Midbrain (tissue), 1 donor: ENCODE results near the gene PAM.
"Not testable (repeated sequence)": the region's sequence is repeated elsewhere in the genome, so short reads cannot be mapped to it uniquely, and the experiment has no call there.

Experiments
- DNase-seq: peaks from one replicate; lab custom pipeline; 2025; lab: John Stamatoyannopoulos, UW

PAM gene

DNA sequence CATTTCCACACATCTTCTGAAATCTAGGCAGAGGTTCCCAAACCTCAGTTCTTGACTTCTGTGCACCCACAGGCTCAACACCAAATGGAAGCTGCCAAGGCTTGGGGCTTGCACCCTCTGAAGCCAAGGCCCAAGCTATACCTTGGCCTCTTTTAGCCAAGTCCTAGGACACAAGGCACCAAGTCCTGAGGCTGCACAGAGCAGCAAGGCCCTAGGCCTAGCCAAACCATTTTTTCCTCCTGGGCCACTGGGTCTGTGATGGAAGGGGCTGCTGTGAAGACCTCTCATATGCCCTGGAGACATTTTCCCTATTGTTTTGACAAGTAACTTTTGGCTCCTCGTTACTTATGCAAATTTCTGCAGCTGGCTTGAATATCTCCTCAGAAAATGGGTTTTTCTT is 244.5 kb downstream of the PAM start:
- DNase-seq: not testable (repeated sequence)

DNA sequence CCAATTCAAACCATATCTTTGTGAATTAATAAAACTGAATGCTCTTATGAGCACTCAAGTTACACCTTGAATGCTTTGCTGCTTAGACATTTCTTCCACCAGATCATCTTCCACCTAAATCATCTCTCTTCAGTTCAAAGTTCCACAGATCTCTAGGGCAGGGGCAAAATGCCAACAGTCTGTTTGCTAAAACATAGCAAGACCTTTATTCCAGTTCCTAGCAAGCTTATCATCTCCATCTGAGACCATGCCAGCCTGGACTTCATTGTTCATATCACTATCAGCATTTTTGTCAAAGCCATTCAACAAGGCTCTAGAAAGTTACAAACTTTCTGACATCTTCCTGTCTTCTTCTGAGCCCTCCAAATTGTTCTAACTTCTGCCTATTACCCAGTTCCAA is 245.0 kb downstream of the PAM start:
- no peak for DNase-seq

DNA sequence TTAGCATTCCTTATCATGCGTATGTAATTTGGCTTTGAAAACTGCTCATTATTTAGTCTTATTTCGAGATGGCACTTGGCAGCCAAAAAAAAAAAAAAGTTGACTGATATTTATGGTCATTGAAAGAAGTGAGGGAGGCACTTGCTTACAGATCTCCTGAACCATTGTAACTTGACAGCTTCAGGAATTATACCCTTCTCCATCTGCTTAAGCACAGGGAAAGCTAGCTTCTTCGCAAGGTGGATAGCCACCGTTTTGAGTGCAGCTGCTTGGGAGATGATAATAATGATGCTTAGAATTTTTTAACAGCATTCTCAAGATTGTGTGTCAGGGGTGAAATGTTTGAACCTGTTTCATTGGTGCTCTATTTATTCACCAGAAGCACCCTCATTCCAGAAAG is 248.8 kb downstream of the PAM start:
- DNase-seq: no peak

DNA sequence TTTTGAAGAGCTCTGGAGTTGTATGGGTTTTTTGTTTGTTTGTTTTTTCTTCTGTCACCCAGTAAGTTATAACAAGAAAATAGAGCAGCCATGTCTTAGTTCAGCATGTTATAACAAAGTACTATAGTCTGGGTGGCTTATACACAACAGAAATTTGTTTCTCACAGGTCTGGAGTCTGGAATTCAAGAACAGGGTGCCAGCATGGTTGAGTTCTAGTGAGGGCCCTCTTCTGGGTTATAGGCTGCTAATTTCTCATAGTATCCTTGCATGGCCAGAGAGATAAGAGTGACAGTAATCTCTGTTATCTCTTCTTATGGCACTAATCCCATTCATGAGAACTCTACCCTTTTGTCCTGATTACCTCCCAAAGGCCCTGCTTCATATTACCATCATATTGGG is 250.2 kb downstream of the PAM start:
- no peak for DNase-seq

DNA sequence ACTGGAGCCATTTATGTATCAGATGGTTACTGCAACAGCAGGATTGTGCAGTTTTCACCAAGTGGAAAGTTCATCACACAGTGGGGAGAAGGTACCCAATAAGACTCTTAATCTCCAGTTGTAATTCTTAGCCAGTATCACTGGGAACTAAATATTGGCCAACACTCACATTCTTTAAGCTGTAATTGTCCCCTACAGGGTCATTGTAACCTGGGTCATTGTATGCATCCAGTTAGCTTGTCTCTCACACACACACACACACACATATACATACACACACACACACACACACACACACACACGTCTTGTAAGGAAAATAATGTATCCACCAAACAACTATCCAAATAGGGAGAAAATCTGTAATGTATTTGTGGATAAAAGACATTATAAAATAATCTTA is 251.8 kb downstream of the PAM start:
- no peak for DNase-seq

DNA sequence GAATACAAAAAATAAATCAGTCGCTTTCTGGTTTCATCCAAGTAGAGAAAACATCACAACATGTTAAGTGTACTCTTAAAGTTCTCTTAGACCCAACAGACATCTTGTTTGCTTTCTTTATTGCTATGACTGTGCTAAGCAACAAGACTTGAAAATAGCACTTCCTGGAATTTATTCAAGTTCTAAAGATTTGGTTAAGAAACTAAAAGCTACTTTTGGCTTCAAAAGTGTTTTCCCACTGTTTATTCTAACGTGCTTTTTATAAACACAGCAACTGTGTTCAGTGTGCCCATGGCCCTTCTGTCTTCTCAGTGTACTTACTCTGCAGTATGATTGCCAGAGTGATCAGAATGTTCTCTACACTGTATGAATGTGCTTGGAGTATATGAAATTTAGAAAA is 255.1 kb downstream of the PAM start:
- no peak for DNase-seq

DNA sequence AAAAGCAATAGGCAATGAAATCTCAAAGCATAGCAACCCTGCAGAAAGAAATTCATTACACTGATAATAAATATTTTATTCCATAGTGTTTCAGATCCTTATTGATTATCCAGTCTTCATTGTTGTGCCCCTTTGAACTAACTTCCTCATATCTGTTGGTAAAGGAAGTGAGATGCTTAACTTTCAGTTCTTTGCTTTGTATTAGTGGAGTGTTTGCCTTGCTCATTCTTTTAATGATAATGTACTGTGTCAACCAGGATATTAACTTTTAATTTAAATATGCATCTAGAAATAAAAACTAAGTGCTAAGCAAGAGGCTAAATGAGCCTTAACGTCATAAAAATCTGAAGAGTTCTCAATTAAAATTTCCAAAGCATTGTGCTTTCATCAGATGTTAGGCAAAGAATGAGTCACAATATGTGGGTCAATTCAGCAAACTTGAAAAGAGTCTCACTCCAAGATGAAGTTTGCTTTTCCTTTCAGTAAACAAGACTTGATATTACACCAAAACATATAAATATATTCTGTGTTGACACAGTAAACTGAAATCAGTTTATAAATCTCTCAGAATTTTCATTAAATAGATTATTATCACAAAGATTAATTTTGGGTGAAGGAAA is 258.9 kb downstream of the PAM start:
- no peak for DNase-seq

DNA sequence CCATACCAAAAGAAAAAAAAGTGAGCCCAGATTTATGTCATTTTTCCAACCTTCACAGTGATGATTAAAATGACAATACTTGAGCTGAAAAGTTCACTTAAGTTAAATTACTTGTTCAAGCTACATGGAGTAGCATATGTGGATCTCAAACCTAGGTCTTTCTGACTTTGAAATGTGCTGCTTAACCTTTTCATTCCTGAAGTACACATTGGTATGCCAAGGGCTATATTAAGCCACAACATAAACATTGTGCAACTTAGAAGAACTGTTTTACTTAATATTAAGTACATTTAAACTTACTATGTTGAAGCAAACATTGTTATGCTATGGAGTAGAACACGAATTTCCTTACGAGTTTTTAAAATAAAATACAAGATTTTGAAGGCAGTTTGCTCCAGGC is 259.9 kb downstream of the PAM start:
- no peak for DNase-seq

DNA sequence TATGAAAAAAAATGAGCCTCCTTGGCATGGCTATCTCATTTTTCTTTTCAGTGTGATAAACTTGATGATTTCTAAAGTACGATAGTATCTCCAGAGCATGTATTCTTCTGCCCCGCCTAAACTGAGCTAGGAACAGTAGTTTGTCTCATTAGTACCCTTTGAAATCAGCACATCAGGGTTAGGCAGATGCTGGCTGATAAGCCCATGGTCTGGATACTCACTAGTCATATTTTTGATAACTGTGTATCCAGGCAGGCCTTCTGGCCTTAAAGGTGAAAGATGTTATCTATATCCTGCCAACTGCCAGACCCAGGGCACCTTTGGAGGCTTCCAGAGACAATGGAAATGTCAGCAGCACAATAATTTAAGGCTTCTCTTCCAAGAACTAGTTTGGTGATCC is 261.1 kb downstream of the PAM start:
- no peak for DNase-seq

DNA sequence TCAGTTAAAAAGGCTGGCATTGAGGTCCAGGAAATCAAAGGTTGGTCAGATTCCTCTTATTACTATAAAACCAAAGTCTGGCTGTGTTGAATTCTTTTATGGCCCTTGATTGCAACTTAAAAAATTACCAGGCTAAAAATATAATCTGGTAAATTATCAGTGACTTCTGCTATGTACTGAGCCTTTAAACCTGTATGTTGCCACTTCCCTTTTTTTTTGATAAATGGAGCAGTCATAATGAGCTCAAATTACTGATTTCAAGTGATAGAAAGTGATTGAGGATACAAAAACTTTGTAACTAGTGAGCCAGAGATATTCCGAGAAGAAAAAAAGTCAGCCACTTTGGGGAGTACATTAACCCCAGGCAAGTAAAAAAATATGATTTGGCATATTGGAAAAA is 264.7 kb downstream of the PAM start:
- no peak for DNase-seq

DNA sequence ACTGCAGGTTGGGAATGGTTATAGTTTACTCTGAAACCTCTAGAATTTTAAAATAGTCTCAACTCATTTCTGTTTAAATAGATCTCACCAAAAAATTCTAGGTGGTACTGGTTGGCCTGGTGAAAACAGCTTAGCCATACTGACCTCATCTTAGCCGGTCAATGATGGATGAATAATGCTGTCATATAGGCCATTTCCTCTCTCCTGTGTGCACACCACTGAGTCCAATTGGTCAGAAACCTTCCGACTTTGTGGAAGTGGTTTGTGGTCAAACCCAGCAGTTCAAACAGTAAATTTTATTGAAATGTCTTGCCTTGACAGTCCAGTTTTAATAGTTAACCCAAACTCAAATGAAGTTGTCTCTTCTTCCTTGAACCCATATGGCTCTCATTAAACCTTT is 266.2 kb downstream of the PAM start:
- DNase-seq: no peak

DNA sequence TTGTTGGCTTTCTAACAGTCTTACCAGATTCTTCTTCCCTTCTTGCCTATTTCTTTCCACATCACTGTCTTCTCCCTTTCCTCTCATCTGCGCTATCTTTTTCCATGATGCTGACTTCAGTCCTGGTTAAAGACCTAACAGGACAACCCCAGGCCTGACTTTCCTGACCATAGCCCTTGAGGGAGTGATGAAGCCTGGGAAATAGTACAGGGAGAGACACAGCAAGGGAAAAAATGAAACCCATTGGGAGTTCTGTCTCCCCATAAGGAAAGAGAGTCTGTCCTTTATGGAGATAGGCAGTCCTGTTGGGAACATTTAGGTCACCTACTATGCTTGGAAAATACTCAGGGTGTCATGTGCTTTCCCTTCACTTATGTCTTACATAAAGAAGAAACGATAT is 272.2 kb downstream of the PAM start:
- no peak for DNase-seq

DNA sequence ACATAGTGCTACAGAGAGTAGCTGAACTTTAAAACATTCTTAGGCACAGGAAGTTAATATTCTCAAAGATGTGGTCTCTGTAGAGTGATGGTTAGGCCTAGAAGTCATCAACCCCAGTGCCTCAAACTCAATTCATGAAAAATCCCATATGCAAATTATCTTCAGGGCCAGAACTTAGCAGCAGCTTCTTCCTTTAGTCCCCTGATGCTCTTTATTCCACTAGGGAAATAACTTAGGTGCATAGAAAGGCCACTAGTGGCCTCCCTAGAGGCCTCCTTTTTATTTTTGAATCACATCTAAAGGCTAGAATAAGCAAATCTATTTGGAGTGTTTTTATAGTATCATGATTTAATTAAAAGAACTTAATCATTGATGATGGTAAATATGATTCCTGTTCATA is 276.5 kb downstream of the PAM start:
- no peak for DNase-seq

DNA sequence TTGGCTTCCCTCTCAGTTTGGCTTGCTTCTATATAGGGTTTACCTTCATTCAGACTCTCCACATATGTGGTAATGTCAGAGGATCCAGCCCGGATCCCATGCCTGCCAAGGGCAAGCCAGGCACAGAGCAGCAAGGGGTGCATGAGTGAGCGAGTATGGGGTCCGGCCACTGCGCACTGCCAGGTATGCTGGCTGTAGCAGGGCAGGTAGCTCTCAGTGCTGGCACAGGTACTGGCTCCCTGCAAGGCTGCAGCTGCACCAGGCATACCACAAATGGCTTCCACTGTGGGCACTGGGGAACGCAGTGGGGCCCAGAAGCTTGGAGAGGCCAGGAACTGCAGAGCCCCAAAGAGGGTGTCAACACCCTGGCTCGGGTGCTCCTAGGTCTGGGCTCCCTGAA is 278.6 kb downstream of the PAM start:
- no peak for DNase-seq

DNA sequence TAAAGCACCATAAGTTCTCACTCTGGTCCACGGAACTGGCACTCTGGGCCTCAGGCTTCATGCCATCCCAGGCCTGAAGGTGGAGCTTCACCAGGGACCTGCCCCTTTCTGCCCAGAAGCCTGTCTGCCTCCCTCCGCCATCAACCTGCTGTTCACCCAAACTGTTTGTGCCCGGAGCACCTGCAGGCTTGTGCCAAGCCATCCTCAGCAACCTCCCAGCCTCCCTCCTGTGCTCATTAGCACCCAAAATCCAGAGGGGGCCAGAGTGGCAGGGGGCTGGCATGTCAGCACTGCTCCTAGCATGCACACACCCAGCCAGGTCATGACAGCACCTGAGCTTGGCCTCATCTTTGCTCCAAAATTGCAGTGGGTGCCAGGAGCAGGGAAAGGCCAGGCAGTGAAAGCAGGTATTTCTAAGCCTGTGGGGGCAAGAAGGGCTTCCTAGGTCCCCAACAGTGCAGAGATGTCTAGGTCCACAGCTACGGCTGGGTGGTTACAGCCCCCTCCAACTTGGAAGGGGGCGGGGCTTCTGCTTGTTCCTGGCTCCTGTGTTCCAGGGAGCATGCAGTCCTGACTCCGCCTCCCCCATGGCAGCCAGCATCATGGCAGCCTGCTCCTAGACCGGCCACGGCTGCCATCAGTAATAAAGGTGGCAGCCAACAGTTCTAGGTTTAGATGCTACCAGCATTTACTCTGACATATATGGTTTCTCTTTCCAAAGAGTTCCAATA is 279.7 kb downstream of the PAM start:
- no peak for DNase-seq

DNA sequence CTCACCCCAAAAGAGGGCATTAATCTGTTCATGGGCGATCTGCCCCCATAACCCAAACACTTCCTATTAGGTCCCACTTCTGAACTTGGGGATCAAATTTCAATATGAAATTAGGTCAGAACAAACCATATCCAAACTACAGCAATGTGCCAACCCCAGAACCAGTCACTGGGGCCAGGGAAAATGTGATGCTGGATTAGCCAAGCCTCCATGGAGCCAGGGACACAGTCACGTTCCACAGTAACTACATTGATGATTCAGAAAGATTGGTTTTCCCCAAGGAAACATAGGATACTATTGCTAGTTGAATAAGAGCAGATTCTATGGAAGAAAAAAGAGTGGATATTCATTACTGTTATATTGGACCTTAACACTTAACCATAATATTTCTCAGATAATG is 280.6 kb downstream of the PAM start:
- no peak for DNase-seq

DNA sequence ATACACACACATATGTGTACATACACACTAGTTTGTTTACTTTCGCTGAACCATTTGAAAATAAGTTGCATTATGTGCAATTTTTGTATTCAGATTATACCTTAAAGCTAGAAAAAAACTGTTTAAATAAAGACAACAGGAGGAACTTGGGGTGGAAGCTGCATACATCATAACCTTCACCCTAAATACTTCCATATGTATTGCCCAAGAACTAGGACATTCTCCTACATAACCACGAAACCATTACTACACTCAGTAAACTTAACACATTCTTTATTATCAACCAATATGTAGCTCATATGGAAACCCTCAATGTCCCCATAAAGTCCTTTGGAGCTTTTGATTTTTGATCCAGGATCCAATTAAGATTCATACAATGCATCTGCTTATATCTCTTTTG is 281.5 kb downstream of the PAM start:
- no peak for DNase-seq

DNA sequence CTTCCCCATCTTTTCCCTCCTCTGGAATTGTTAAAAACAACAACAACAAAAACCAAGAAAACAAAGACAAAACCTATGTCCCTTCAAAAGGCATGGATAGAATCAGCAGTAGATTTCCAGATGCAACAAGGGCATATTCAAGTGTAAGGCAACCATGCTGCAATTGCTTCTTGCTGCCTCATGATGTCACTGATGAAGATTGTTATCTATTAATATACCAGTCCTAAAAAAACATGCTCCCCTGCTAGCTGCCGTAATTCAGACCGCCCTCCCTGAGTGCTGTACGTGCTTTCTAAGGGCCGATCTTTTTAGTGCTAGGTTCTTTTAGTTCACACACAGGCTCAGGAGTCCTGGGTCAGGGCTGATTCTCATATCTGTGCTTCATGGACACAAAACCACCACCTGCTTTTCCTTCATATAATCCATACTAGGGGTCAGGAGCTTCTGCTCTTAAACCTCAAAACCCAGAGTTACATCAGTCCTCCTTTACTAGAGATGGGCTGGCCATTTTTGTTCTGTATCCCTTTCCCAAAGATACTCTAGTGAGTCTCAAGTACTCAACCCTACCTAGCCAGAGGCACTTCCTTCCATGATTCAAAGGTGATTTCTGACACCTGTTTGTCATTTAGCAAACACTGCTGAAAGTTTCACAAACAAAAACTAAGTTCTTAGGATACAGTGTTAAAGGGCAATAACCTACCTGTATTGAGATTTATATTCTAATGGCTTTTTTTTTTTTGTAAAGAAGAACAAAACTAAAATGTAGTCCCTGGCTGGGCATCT is 282.8 kb downstream of the PAM start:
- DNase-seq: no peak

DNA sequence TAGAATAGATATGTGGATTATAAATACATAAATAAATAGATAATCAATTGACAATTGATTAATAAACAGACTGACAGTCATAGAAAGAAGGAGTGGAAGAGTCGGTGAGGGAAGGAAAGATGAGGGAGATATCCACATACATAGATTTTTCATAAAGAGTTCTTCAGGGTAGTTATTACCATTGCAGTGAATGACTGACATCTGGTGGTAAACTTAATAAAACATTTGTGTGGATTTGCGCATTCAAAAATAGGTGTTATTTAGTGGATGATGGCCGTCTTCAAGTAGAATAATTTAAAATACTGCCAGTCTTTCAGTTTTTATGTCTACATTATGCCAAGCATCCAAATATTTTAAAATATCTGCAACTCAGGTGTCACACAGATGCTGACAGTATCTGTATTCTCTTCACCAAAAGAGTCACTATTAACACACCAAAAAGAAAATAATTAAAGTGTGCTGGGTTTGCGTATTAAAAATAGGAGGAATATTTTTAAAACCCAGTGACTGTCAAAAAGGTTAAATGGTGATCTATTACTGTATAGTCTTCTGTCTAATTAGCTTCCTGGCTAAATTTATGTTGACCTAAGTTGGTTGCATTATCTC is 286.1 kb downstream of the PAM start:
- DNase-seq: no peak

DNA sequence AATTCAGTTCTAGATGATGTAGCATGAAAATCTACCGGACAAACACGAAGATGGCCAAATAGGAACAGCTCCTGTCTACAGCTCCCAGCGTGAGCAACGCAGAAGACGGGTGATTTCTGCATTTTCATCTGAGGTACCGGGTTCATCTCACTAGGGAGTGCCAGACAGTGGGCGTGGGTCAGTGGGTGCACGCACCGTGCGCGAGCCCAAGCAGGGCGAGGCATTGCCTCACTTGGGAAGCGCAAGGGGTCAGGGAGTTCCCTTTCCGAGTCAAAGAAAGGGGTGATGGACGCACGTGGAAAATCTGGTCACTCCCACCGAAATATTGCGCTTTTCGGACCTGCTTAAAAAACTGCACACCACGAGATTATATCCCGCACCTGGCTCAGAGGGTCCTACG is 291.6 kb downstream of the PAM start:
- DNase-seq: not testable (repeated sequence)

DNA sequence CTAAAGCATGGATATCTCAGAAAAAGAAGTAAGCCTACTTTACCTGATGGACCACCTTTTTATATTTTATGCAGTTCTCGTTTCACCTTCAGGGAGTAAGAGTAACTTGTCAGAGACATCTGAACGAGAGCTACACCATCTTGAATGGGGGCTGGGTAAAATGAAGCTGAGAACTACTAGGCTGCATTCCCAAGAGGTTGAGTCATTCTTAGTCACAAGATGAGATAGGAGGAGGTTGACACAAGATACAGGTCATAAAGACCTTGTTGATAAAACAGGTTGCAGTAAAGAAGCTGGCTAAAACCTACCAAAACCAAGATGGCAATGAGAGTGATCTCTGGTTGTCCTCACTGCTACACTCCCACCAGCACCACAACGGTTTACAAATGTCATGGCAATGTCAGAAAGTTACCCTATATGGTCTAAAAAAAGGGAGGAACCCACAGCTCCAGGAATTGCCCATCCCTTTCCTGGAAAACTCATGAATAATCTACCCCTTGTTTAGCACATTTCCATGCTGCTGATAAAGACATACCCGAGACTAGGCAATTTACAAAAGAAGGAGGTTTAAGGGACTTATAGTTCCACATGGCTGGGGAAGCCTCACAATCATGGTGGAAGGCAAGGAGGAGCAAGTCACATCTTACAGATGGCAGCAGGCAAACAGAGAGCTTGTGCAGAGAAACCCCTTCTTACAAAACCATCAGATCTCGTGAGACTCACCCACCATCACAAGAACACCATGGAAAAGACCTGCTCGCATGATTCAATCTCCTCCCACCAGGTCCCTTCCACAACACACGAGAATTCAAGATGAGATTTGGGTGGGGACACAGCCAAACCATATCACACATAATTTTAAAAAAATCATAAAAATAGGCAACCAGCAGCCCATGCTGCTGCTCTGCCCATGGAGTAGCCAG is 302.4 kb downstream of the PAM start:
- DNase-seq: no peak

DNA sequence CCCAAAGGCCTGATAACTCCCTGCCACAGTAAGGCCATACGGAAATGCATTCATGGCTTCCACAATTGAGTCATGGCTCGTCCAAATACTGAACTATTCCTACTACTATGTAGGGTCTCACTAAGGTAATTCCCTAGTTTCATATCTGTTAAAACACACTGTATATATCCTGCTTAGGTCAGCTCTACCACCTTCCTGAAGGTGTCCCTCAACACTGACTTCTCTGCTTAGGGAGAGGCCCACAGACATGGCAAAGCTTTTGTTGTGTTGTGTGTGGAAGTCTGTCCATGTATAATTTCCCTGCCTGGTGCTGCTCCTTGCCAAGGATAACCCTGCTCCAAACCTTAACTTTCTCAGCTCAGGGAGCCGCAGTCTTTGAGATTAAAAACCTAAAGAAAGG is 304.4 kb downstream of the PAM start:
- no peak for DNase-seq
